ENCODE measurements around the gene GPR31.

GPR31 gene

GRCh38 chr6:167125855-167126349 is 31.9 kb downstream of the GPR31 start:
- Histone ChIP-seq H3K9me3 (ENCODE audit: insufficient read depth, low read length) (no peaks in the 10 kb centered on the region), H4K20me1 (ENCODE audit: low read depth, low read length) (no peaks in the 10 kb centered on the region), H3K36me3 (ENCODE audit: low read length) (no peaks in the 10 kb centered on the region), H3K4me2 (ENCODE audit: low read depth, low read length, poor library complexity, severe bottlenecking) (no peak overlapping the region), H3K9ac (ENCODE audit: low read length) (no peak overlapping the region), H3K4me3 (ENCODE audit: insufficient read depth, low read length, poor library complexity, severe bottlenecking) (no peak overlapping the region), H3K79me2 (ENCODE audit: insufficient read depth, low read length) (no peaks in the 10 kb centered on the region), H3K9me2 (replicated peaks; ENCODE audit: insufficient read depth, low read length) (no peaks in the 10 kb centered on the region), H3K27me3 (ENCODE audit: low read length) (no peaks in the 10 kb centered on the region), H3K27ac (ENCODE audit: low read depth, low read length) (no peak overlapping the region), H3F3A (ENCODE audit: insufficient read depth) (no peaks in the 10 kb centered on the region), H2AFZ (ENCODE audit: low read depth, low read length, severe bottlenecking) (no peak overlapping the region)
- TF ChIP-seq CTCF (IDR thresholded peaks at IDR 0.05; ENCODE audit: insufficient read depth, low read length, poor library complexity, severe bottlenecking) (no peak), EZH2phosphoT487 (conservative IDR thresholded peaks at IDR 0.05; ENCODE audit: low read length) (no peak)

GRCh38 chr6:167125410-167125809 is 32.4 kb downstream of the GPR31 start:
- Histone ChIP-seq H3K4me2 (ENCODE audit: low read depth, low read length, poor library complexity, severe bottlenecking) (no peak overlapping the region), H3K9ac (ENCODE audit: low read length) (no peak overlapping the region), H3K27me3 (ENCODE audit: low read length) (no peaks in the 10 kb centered on the region)

GRCh38 chr6:167124753-167125152 is 33.0 kb downstream of the GPR31 start:
- Histone ChIP-seq H3K4me3 (ENCODE audit: insufficient read depth, low read length, poor library complexity, severe bottlenecking) (no peak overlapping the region), H3K4me2 (ENCODE audit: low read depth, low read length, poor library complexity, severe bottlenecking) (no peak overlapping the region), H3K9ac (ENCODE audit: low read length) (no peak overlapping the region)

More at GRCh38 chr6:167125410-167125809, 32.4 kb downstream of the GPR31 start:
- H3K79me2 ChIP-seq (ENCODE audit: insufficient read depth, low read length): no peaks in the 10 kb centered on the region
- no peaks in the 10 kb centered on the region for H3K36me3 ChIP-seq (ENCODE audit: low read length)
- H3K4me3 ChIP-seq (ENCODE audit: insufficient read depth, low read length, poor library complexity, severe bottlenecking): no peak overlapping the region
- TF ChIP-seq EZH2phosphoT487 (conservative IDR thresholded peaks at IDR 0.05; ENCODE audit: low read length) (no peak), CTCF (IDR thresholded peaks at IDR 0.05; ENCODE audit: insufficient read depth, low read length, poor library complexity, severe bottlenecking) (no peak)
- no peaks in the 10 kb centered on the region for H3F3A ChIP-seq (ENCODE audit: insufficient read depth)
- no peak overlapping the region for H2AFZ ChIP-seq (ENCODE audit: low read depth, low read length, severe bottlenecking)
- no peaks in the 10 kb centered on the region for H3K9me2 ChIP-seq (replicated peaks; ENCODE audit: insufficient read depth, low read length)
- no peaks in the 10 kb centered on the region for H3K9me3 ChIP-seq (ENCODE audit: insufficient read depth, low read length)
- no peaks in the 10 kb centered on the region for H4K20me1 ChIP-seq (ENCODE audit: low read depth, low read length)
- H3K27ac ChIP-seq (ENCODE audit: low read depth, low read length): no peak overlapping the region

More at GRCh38 chr6:167124753-167125152, 33.0 kb downstream of the GPR31 start:
- H3F3A ChIP-seq (ENCODE audit: insufficient read depth): 0 out of 2 replicates have a peak, but pooled peaks cover 2% of the 10 kb centered on the region
- no peaks in the 10 kb centered on the region for H3K9me3 ChIP-seq (ENCODE audit: insufficient read depth, low read length)
- no peaks in the 10 kb centered on the region for H3K36me3 ChIP-seq (ENCODE audit: low read length)
- no peak overlapping the region for H3K27ac ChIP-seq (ENCODE audit: low read depth, low read length)
- TF ChIP-seq CTCF (IDR thresholded peaks at IDR 0.05; ENCODE audit: insufficient read depth, low read length, poor library complexity, severe bottlenecking) (no peak), EZH2phosphoT487 (conservative IDR thresholded peaks at IDR 0.05; ENCODE audit: low read length) (no peak)
- no peaks in the 10 kb centered on the region for H3K9me2 ChIP-seq (replicated peaks; ENCODE audit: insufficient read depth, low read length)
- H3K79me2 ChIP-seq (ENCODE audit: insufficient read depth, low read length): no peaks in the 10 kb centered on the region
- H2AFZ ChIP-seq (ENCODE audit: low read depth, low read length, severe bottlenecking): no peak overlapping the region
- no peaks in the 10 kb centered on the region for H3K27me3 ChIP-seq (ENCODE audit: low read length)
- no peaks in the 10 kb centered on the region for H4K20me1 ChIP-seq (ENCODE audit: low read depth, low read length)

All from SU-DHL-6 (cell line).